CD4-positive, alpha-beta memory T cell (primary cell): ENCODE measurements around the gene HEYL. TPM values are rescaled to one million over a fixed set of nuclear protein-coding genes. Genes with fewer than 3 reads are reported as not detected.

Experiments used
- CTCF ChIA-PET: fragments of 350-600 bp; sonication (Branson Sonifier 250); formaldehyde crosslinking; loops from one replicate; lab custom pipeline; 2021; ENCODE audit warnings: inconsistent platforms; ENCODE audit not compliant: partially characterized antibody; lab: Charles Lee
- POLR2A ChIA-PET: fragments of 350-600 bp; sonication (Branson Sonifier 250); formaldehyde crosslinking; loops from one replicate; lab custom pipeline; 2021; ENCODE audit not compliant: partially characterized antibody; lab: Charles Lee
- DNase-seq, 5 donors: peaks; one replicate each; pipeline versions ENCODE4 v3.0.0 to v3.0.0-alpha.2; 2020 to 2022; ENCODE audit warnings: mixed read lengths in 1 of 5
- H3K27ac ChIP-seq: one replicate; pipeline ENCODE4 v1.7.0; 2013; ENCODE audit warnings: low read depth, low read length
- H3K27me3 ChIP-seq: 2 replicates; pipeline ENCODE4 v1.7.0; 2013; ENCODE audit warnings: mild to moderate bottlenecking, low read length, moderate library complexity; ENCODE audit not compliant: insufficient read depth
- H3K36me3 ChIP-seq: 2 replicates; pipeline ENCODE4 v1.7.0; 2013; ENCODE audit warnings: mild to moderate bottlenecking, low read length, moderate library complexity; ENCODE audit not compliant: insufficient read depth
- H3K4me1 ChIP-seq: 2 replicates; pipeline ENCODE4 v1.7.0; 2013; ENCODE audit warnings: mild to moderate bottlenecking, low read length, moderate library complexity; ENCODE audit not compliant: insufficient read depth
- H3K4me3 ChIP-seq, 2 donors: one replicate each; pipeline ENCODE4 v1.7.0; 2013; ENCODE audit warnings: low read length in 2 of 2, mild to moderate bottlenecking in 1 of 2
- H3K9me3 ChIP-seq, 2 donors: one replicate each; pipeline ENCODE4 v1.7.0; 2013; ENCODE audit warnings: low read length in 2 of 2, control low read depth in 1 of 2; ENCODE audit not compliant: control insufficient read depth in 1 of 2
- H3K27ac Mint-ChIP-seq, 7 donors: one replicate each; pipeline ENCODE4 v1.8.0; 2020 to 2021; ENCODE audit warnings: mixed read lengths in 7 of 7, mild to moderate bottlenecking in 6 of 7, inconsistent platforms in 3 of 7, moderate library complexity in 3 of 7
- H3K27me3 Mint-ChIP-seq, 2 donors: one replicate each; pipeline ENCODE4 v1.8.0; 2020 to 2021; ENCODE audit warnings: mixed read lengths in 2 of 2
- H3K36me3 Mint-ChIP-seq, 2 donors: one replicate each; pipeline ENCODE4 v1.8.0; 2020 to 2021; ENCODE audit warnings: mixed read lengths in 2 of 2, inconsistent platforms in 1 of 2, mild to moderate bottlenecking in 1 of 2
- H3K4me1 Mint-ChIP-seq, 4 donors: one replicate each; pipeline ENCODE4 v1.8.0; 2020 to 2021; ENCODE audit warnings: mixed read lengths in 4 of 4, mild to moderate bottlenecking in 1 of 4
- H3K4me3 Mint-ChIP-seq, 8 donors: one replicate each; pipeline ENCODE4 v1.8.0; 2020 to 2021; ENCODE audit warnings: mixed read lengths in 8 of 8, mild to moderate bottlenecking in 7 of 8, moderate library complexity in 6 of 8, inconsistent platforms in 3 of 8
- H3K9me3 Mint-ChIP-seq, 8 donors: one replicate each; pipeline ENCODE4 v1.8.0; 2020 to 2021; ENCODE audit warnings: mixed read lengths in 8 of 8, mild to moderate bottlenecking in 5 of 8, inconsistent platforms in 3 of 8, moderate library complexity in 1 of 8
- intact Hi-C: fragments of 100-400 bp; cut with micrococcal nuclease; formaldehyde crosslinking; loops from one replicate; pipeline ENCODE4 v1.15.1; 2023
- polyA plus RNA-seq, 2 donors: library from polyadenylated mRNA; unstranded; fragments of 300-500 nt; fragmentation: Illumina TruSeq; gene quantifications; one replicate each; pipeline ENCODE4 v1.2.3, GENCODE V29; 2021
- total RNA-seq, 2 experiments: library from RNA; stranded (reverse); gene quantifications; one replicate each; pipeline ENCODE4 v1.2.3, GENCODE V29; 2021

The HEYL gene
- total RNA-seq (under 1 TPM in 1 of 2 experiments, not detected in 1; 0.12 TPM), polyA plus RNA-seq (under 1 TPM in 1 of 2 donors, not detected in 1; 0.23 TPM)

DNA sequence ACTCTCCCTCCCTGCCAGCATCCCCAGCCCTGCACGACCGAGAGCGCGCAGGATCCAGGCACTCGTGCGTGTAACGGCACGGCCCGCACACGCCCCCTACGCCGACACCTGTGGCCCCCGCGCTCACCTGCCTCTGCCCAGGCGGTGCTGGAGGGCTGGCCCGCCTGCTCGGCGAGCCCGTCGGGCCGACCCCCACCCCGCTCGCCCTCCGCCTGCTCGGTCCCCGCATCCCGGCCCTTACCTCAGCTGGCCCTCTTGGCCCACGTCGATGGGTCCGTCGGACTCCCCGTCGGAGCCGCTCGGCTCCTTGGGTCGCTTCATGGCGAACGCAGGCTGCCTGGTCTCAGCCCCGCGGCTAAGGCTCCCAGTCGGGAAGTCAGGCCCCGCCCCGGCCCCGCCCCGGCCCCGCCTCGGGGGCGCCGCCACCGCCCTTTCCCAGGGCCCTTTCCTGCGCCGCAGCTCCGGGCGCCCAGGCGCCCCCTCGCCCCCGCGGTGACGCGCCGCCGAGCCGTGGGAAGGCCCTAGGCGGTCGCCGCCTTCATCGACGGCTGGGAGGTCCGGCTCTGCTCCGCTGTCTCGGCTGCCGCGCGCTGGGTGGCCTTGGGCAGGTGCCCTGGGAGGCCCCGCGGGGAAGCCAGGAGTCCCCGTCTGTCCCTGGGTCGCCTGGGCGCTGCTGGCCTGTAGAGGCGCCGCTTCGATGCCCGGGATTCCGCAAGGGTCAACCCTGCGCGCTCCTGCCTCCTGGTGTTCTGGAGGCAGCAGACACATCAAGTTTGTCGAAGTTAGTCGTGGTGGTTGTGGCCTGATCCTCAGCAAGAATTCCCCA is at the start of gene HEYL:
Gene HEYL (minus strand): TSS at position 339 of the 826 bp plus-strand sequence. CDS start 18 bp downstream, at position 321.
- H3K4me1 Mint-ChIP-seq, result peaks cover 0 to 2% (median under 1%) of the 10 kb centered on the region in 4 donors
- Histone ChIP-seq H3K4me3 (peak within 1 kb of the TSS in 1 of 2 donors; percentile 35), H3K9me3 (no peaks in the 10 kb centered on the region), H3K4me1 (peaks cover 5% of the 10 kb centered on the region), H3K27me3 (no peaks in the 10 kb centered on the region), H3K27ac (no peak within 1 kb of the TSS), H3K36me3 (no peaks in the 10 kb centered on the region)
- H3K27me3 Mint-ChIP-seq, result peaks cover 5 to 20% of the 10 kb centered on the region in 2 donors
- POLR2A ChIA-PET, result no interaction called here
- no peak within 1 kb of the TSS for H3K27ac Mint-ChIP-seq
- no peaks in the 10 kb centered on the region for H3K36me3 Mint-ChIP-seq
- H3K9me3 Mint-ChIP-seq, result peaks cover 0 to 3% (median 0%) of the 10 kb centered on the region in 8 donors
- H3K4me3 Mint-ChIP-seq, result peak within 1 kb of the TSS; percentile 60 to 84 (median 67)
- CTCF ChIA-PET, result interaction anchor here (1.8 to 8.0 kb wide), 2 partner anchors 15 to 17 kb away, joined by 8 to 36 read pairs; no protein-coding TSS in a partner anchor
- intact Hi-C loops, result no loop called here
- peak; percentile 29 to 57 (median 43) for DNase-seq

DNA sequence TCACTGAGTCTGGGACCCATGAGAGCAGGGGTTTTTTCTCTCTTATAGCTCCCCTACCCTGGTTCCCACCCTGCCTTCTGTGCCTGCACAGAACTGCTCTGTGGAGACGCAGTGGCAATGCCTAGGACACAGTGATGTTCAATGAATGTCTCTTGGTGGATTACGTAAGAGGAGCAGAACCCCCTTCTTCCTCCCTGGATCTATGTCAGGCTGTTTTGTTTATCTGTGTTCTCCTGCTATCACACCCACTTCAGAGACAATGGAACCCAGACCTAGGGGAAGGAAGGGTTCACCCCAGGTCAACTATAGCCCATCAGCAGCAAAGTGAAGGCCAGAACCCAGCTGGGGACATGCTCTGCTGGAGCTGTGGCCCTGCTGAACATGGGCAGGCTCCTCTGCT is 49.8 kb upstream of the HEYL start:
- Mint-ChIP-seq H3K9me3 (no peaks in the 10 kb centered on the region), H3K4me3 (peak overlapping the region in 1 of 8 donors; percentile 88), H3K4me1 (peaks cover 25 to 59% (median 44%) of the 10 kb centered on the region in 4 donors), H3K36me3 (peaks cover 2 to 8% of the 10 kb centered on the region in 2 donors), H3K27ac (peak overlapping the region in 4 of 7 donors; percentile 32 to 88 (median 54)), H3K27me3 (no peaks in the 10 kb centered on the region)
- H3K4me1 ChIP-seq, result peaks cover 54% of the 10 kb centered on the region
- no peaks in the 10 kb centered on the region for H3K9me3 ChIP-seq
- H3K4me3 ChIP-seq, result no peak overlapping the region
- H3K27ac ChIP-seq, result no peak overlapping the region
- DNase-seq, result no peak
- CTCF ChIA-PET, result interaction anchor here (0.7 to 5.8 kb wide), 7 partner anchors 8 to 84 kb away, joined by 3 to 37 read pairs (median 8); partner anchors contain the start of gene NT5C1A
- H3K27me3 ChIP-seq, result no peaks in the 10 kb centered on the region
- intact Hi-C loops, result no loop called here
- POLR2A ChIA-PET, result interaction anchor here (4.1 to 5.6 kb wide), 2 partner anchors 9 to 17 kb away, joined by 60 to 62 read pairs; partner anchors contain the start of gene NT5C1A
- H3K36me3 ChIP-seq, result no peaks in the 10 kb centered on the region

DNA sequence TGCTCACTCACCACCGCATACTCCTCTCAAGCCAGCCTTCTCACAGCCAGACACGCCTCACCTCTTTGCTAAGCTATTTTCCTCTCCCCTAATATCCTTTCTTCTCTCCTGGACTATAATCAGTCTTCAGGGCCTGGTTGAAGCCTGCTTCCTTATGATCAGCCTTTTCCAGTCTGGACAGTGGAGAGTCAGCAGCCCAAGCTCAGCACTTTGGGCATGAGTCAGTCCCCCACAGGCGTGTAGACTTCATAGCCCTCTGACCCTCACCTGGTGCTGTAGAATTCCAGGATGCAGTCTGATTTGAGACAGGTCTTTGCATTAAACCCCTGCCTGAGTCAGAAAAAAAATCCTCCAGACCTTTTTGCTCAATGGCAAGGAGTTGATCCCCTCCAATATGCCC is 49.3 kb upstream of the HEYL start:
- Mint-ChIP-seq H3K9me3 (no peaks in the 10 kb centered on the region), H3K4me3 (peak overlapping the region in 1 of 8 donors; percentile 8), H3K4me1 (peaks cover 25 to 59% (median 45%) of the 10 kb centered on the region in 4 donors), H3K27me3 (no peaks in the 10 kb centered on the region), H3K27ac (peak overlapping the region in 3 of 7 donors; percentile 3 to 73 (median 38)), H3K36me3 (peaks cover 2 to 8% of the 10 kb centered on the region in 2 donors)
- intact Hi-C loops, result no loop called here
- Histone ChIP-seq H3K36me3 (no peaks in the 10 kb centered on the region), H3K27ac (no peak overlapping the region), H3K4me1 (peaks cover 56% of the 10 kb centered on the region), H3K4me3 (no peak overlapping the region), H3K9me3 (no peaks in the 10 kb centered on the region), H3K27me3 (no peaks in the 10 kb centered on the region)
- ChIA-PET CTCF (interaction anchor here (1.6 to 2.2 kb wide), 2 partner anchors 16 to 84 kb away, joined by 4 to 16 read pairs; partner anchors contain the start of gene NT5C1A), POLR2A (no interaction called here)
- no peak for DNase-seq

DNA sequence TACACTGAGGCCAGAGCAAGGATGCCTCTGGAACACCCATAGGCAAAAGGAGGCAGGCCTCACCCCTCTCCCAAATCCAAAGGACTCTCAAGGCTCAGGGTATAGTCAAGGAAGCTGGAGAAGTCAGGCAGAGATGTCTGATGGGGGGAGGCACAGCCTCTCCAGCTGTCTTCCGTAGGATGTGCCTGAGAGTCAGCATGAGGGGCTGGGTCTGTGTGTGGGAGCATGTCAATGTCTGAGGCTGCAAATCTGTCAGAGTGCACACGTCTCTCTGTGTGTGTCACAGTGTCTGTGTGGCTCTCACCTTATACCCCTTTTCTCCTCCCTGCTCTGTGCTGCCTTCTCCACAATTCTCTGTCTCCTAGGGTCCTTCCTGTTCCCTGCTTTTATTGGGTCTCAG is 47.8 kb upstream of the HEYL start:
- peaks cover 23 to 61% (median 44%) of the 10 kb centered on the region in 4 donors for H3K4me1 Mint-ChIP-seq
- ChIA-PET CTCF (interaction anchor here (0.9 kb wide), 1 partner anchor 16 kb away, joined by 3 read pairs; no protein-coding TSS in a partner anchor), POLR2A (interaction anchor here (0.6 kb wide), 1 partner anchor 367 kb away, joined by 3 read pairs; no protein-coding TSS in a partner anchor)
- Histone ChIP-seq H3K9me3 (no peaks in the 10 kb centered on the region), H3K27me3 (no peaks in the 10 kb centered on the region), H3K27ac (no peak overlapping the region), H3K36me3 (no peaks in the 10 kb centered on the region), H3K4me3 (no peak overlapping the region), H3K4me1 (peaks cover 57% of the 10 kb centered on the region)
- no peaks in the 10 kb centered on the region for H3K9me3 Mint-ChIP-seq
- H3K4me3 Mint-ChIP-seq, result peak overlapping the region in 1 of 8 donors; percentile 21
- H3K27ac Mint-ChIP-seq, result peak overlapping the region in 5 of 7 donors; percentile 29 to 52 (median 43)
- peaks cover 8 to 12% of the 10 kb centered on the region in 2 donors for H3K36me3 Mint-ChIP-seq
- intact Hi-C loops, result no loop called here
- no peak for DNase-seq
- H3K27me3 Mint-ChIP-seq, result peaks cover 0 to 2% of the 10 kb centered on the region in 2 donors

DNA sequence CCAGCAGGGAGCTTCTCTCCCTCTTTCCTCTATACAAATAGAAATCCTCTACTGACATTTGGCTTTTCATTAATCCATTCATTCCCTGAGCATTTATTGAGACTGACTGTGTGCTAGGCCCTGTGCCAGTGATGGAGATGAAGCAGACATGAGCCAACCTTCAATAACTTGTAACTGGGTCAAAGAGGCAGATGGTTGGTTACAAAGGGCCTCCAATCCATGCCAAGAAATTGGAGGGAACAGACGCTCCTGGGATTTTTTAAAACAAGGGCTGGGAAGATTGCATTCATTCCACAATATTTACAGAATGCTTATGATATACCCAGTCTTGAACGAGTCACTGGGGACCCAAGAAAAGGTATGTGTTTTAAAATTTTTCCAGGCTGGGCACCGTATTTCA is 45.6 kb upstream of the HEYL start:
- Mint-ChIP-seq H3K36me3 (peaks cover 12 to 14% of the 10 kb centered on the region in 2 donors), H3K27me3 (peaks cover 0 to 2% of the 10 kb centered on the region in 2 donors), H3K4me3 (peak overlapping the region in 6 of 8 donors; percentile 48 to 77 (median 62)), H3K4me1 (peaks cover 22 to 54% (median 48%) of the 10 kb centered on the region in 4 donors), H3K27ac (peak overlapping the region in 5 of 7 donors; percentile 24 to 86 (median 54)), H3K9me3 (no peaks in the 10 kb centered on the region)
- no peaks in the 10 kb centered on the region for H3K9me3 ChIP-seq
- H3K4me3 ChIP-seq, result no peak overlapping the region
- intact Hi-C loops, result no loop called here
- H3K27ac ChIP-seq, result no peak overlapping the region
- POLR2A ChIA-PET, result interaction anchor here (2.0 kb wide), 1 partner anchor 7 kb away, joined by 21 read pairs; the partner anchor contains the start of gene HPCAL4
- no peak for DNase-seq
- CTCF ChIA-PET, result interaction anchor here (2.4 kb wide), 1 partner anchor 27 kb away, joined by 13 read pairs; no protein-coding TSS in a partner anchor
- H3K36me3 ChIP-seq, result no peaks in the 10 kb centered on the region
- H3K27me3 ChIP-seq, result no peaks in the 10 kb centered on the region
- H3K4me1 ChIP-seq, result peaks cover 57% of the 10 kb centered on the region

DNA sequence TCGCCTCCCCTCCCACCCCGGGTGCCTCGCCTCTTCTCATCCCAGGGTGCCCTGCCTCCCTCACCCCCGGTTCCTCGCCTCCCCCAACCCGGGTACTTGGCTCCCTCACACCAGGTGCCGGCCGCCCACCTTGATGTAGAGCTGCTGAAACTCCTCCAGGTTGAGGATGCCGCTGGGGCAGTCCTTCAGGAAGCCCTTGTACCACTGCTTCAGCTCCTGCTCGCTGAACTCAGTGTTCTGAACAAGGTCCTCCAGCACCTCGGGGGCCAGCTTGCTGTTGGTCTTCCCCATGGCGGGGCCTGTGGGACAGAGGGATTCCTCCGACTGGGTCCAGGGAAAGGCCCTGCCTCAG is 44.8 kb upstream of the HEYL start:
- Mint-ChIP-seq H3K36me3 (peaks cover 15 to 17% of the 10 kb centered on the region in 2 donors), H3K4me3 (peak overlapping the region in 6 of 8 donors; percentile 20 to 77 (median 58)), H3K27ac (peak overlapping the region in 5 of 7 donors; percentile 37 to 79 (median 68)), H3K9me3 (no peaks in the 10 kb centered on the region), H3K4me1 (peaks cover 20 to 48% (median 40%) of the 10 kb centered on the region in 4 donors), H3K27me3 (peaks cover 0 to 2% of the 10 kb centered on the region in 2 donors)
- H3K27ac ChIP-seq, result no peak overlapping the region
- intact Hi-C loops, result no loop called here
- ChIA-PET CTCF (interaction anchor here (1.1 to 2.4 kb wide), 2 partner anchors 9 to 26 kb away, joined by 3 to 13 read pairs; no protein-coding TSS in a partner anchor), POLR2A (interaction anchor here (0.7 to 2.0 kb wide), 4 partner anchors 8 to 558 kb away, joined by 3 to 21 read pairs (median 6); partner anchors contain the start of genes HPCAL4, NT5C1A and PPIE)
- no peaks in the 10 kb centered on the region for H3K27me3 ChIP-seq
- peaks cover 52% of the 10 kb centered on the region for H3K4me1 ChIP-seq
- H3K4me3 ChIP-seq, result no peak overlapping the region
- no peaks in the 10 kb centered on the region for H3K9me3 ChIP-seq
- no peak for DNase-seq
- H3K36me3 ChIP-seq, result no peaks in the 10 kb centered on the region
